ENCODE results near the gene PAXX.

PAXX gene

GRCh38 chr9:136947028-136947891 is 45.0 kb upstream of the PAXX start:
- TF ChIP-seq POLR2AphosphoS5 (IDR thresholded peaks at IDR 0.05; ENCODE audit: low read depth, low read length) = no peak
- no peak for TF ChIP-seq SPI1 (IDR thresholded peaks at IDR 0.05; ENCODE audit: low read depth, low read length)
- TF ChIP-seq POU2F2 (IDR thresholded peaks at IDR 0.05; ENCODE audit: low read depth, low read length) = no peak
- no peak for TF ChIP-seq PAX5 (IDR thresholded peaks at IDR 0.05; ENCODE audit: insufficient read depth, low read length, severe bottlenecking)
- TF ChIP-seq TAF1 (IDR thresholded peaks at IDR 0.05; ENCODE audit: low read depth, low read length) = no peak
- FAIRE-seq (no peak), DNase-seq (ENCODE audit: insufficient read length, low spot score) (no peak)

- FAIRE-seq (peak; percentile 70), DNase-seq (ENCODE audit: insufficient read length, low spot score) (no peak)
- TF ChIP-seq TAF1 (IDR thresholded peaks at IDR 0.05; ENCODE audit: low read depth, low read length) (no peak), PAX5 (IDR thresholded peaks at IDR 0.05; ENCODE audit: insufficient read depth, low read length, severe bottlenecking) (no peak), POLR2A (IDR thresholded peaks at IDR 0.05; ENCODE audit: low read depth, low read length) (no peak), POLR2AphosphoS5 (IDR thresholded peaks at IDR 0.05; ENCODE audit: low read depth, low read length) (no peak), POU2F2 (IDR thresholded peaks at IDR 0.05; ENCODE audit: low read depth, low read length) (no peak), SPI1 (IDR thresholded peaks at IDR 0.05; ENCODE audit: low read depth, low read length) (no peak)
Measured at GRCh38 chr9:136947955-136948510, 44.2 kb upstream of the PAXX start.

- FAIRE-seq (peak; percentile 43), DNase-seq (ENCODE audit: insufficient read length, low spot score) (no peak)
- TF ChIP-seq PAX5 (IDR thresholded peaks at IDR 0.05; ENCODE audit: insufficient read depth, low read length, severe bottlenecking) = no peak
- no peak for TF ChIP-seq SPI1 (IDR thresholded peaks at IDR 0.05; ENCODE audit: low read depth, low read length)
- TF ChIP-seq POU2F2 (IDR thresholded peaks at IDR 0.05; ENCODE audit: low read depth, low read length) = no peak
- no peak for TF ChIP-seq POLR2A (IDR thresholded peaks at IDR 0.05; ENCODE audit: low read depth, low read length)
- TF ChIP-seq POLR2AphosphoS5 (IDR thresholded peaks at IDR 0.05; ENCODE audit: low read depth, low read length) = no peak
- no peak for TF ChIP-seq TAF1 (IDR thresholded peaks at IDR 0.05; ENCODE audit: low read depth, low read length)
Measured at GRCh38 chr9:136949239-136949816, 42.9 kb upstream of the PAXX start.

GRCh38 chr9:136949817-136950655 is 42.2 kb upstream of the PAXX start:
- no peak for TF ChIP-seq POLR2AphosphoS5 (IDR thresholded peaks at IDR 0.05; ENCODE audit: low read depth, low read length)
- TF ChIP-seq PAX5 (IDR thresholded peaks at IDR 0.05; ENCODE audit: insufficient read depth, low read length, severe bottlenecking) = no peak
- TF ChIP-seq POLR2A (IDR thresholded peaks at IDR 0.05; ENCODE audit: low read depth, low read length) = no peak; the same call in 1 of the 2 replicates
- TF ChIP-seq SPI1 (IDR thresholded peaks at IDR 0.05; ENCODE audit: low read depth, low read length) = no peak
- TF ChIP-seq TAF1 (IDR thresholded peaks at IDR 0.05; ENCODE audit: low read depth, low read length) = no peak
- TF ChIP-seq POU2F2 (IDR thresholded peaks at IDR 0.05; ENCODE audit: low read depth, low read length) = no peak
- FAIRE-seq (peak; percentile 100), DNase-seq (ENCODE audit: insufficient read length, low spot score) (peak; percentile 100)

GRCh38 chr9:136950656-136951276 is 41.5 kb upstream of the PAXX start:
- DNase-seq (ENCODE audit: insufficient read length, low spot score) (no peak), FAIRE-seq (no peak)
- TF ChIP-seq POLR2AphosphoS5 (IDR thresholded peaks at IDR 0.05; ENCODE audit: low read depth, low read length) (no peak), SPI1 (IDR thresholded peaks at IDR 0.05; ENCODE audit: low read depth, low read length) (no peak), PAX5 (IDR thresholded peaks at IDR 0.05; ENCODE audit: insufficient read depth, low read length, severe bottlenecking) (no peak), TAF1 (IDR thresholded peaks at IDR 0.05; ENCODE audit: low read depth, low read length) (no peak), POLR2A (IDR thresholded peaks at IDR 0.05; ENCODE audit: low read depth, low read length) (no peak), POU2F2 (IDR thresholded peaks at IDR 0.05; ENCODE audit: low read depth, low read length) (no peak)

- no peak for TF ChIP-seq POU2F2 (IDR thresholded peaks at IDR 0.05; ENCODE audit: low read depth, low read length)
- TF ChIP-seq PAX5 (IDR thresholded peaks at IDR 0.05; ENCODE audit: insufficient read depth, low read length, severe bottlenecking) = no peak
- no peak for TF ChIP-seq POLR2A (IDR thresholded peaks at IDR 0.05; ENCODE audit: low read depth, low read length)
- no peak for TF ChIP-seq SPI1 (IDR thresholded peaks at IDR 0.05; ENCODE audit: low read depth, low read length)
- TF ChIP-seq POLR2AphosphoS5 (IDR thresholded peaks at IDR 0.05; ENCODE audit: low read depth, low read length) = no peak
- DNase-seq (ENCODE audit: insufficient read length, low spot score) (no peak), FAIRE-seq (no peak)
Measured at GRCh38 chr9:136951541-136952320, 40.5 kb upstream of the PAXX start, which contains the start of gene LCN12. LCN12 (plus strand) TSS chr9:136952273; CDS start chr9:136952328, 55 bp downstream.

- no peak for TF ChIP-seq POLR2A (IDR thresholded peaks at IDR 0.05; ENCODE audit: low read depth, low read length)
- no peak for TF ChIP-seq SPI1 (IDR thresholded peaks at IDR 0.05; ENCODE audit: low read depth, low read length)
- no peak for TF ChIP-seq POU2F2 (IDR thresholded peaks at IDR 0.05; ENCODE audit: low read depth, low read length)
- TF ChIP-seq POLR2AphosphoS5 (IDR thresholded peaks at IDR 0.05; ENCODE audit: low read depth, low read length) = no peak
- no peak for TF ChIP-seq PAX5 (IDR thresholded peaks at IDR 0.05; ENCODE audit: insufficient read depth, low read length, severe bottlenecking)
- TF ChIP-seq TAF1 (IDR thresholded peaks at IDR 0.05; ENCODE audit: low read depth, low read length) = no peak
- FAIRE-seq = no peak
- DNase-seq (ENCODE audit: insufficient read length, low spot score) = no peak
Measured at GRCh38 chr9:136952321-136952850, 39.8 kb upstream of the PAXX start.

Measured in GM12891 (cell line).